Stimulated activated CD8-positive, alpha-beta memory T cell treated with anti-CD3 and anti-CD28 coated beads, Interleukin-7, amount 100 ng/mL, for 48 hours (primary cell): ENCODE measurements around the gene ING1.
"Not testable (repeated sequence)": the region's sequence is repeated elsewhere in the genome, so short reads cannot be mapped to it uniquely, and the experiment has no call there.

Experiments used
- DNase-seq, 2 donors: peaks; one replicate each; pipeline ENCODE4 v3.0.0-alpha.2; 2020; ENCODE audit warnings: low read depth in 1 of 2; ENCODE audit errors: extremely low read depth in 1 of 2

Gene ING1

GRCh38 chr13:110714797-110715394 is 1.4 kb downstream of the ING1 start:
- peak; percentile 15 to 33 for DNase-seq

GRCh38 chr13:110715395-110716246 is 2.1 kb downstream of the ING1 start:
- peak; percentile 89 to 96 for DNase-seq

- no peak for DNase-seq
Measured at GRCh38 chr13:110716247-110716515, 2.7 kb downstream of the ING1 start.

- DNase-seq: no peak
Measured at GRCh38 chr13:110719036-110719710, 5.7 kb downstream of the ING1 start.

- DNase-seq: no peak
Measured at GRCh38 chr13:110722971-110723370, 9.5 kb downstream of the ING1 start.

GRCh38 chr13:110723598-110723997 is 10.1 kb downstream of the ING1 start:
- DNase-seq: no peak

GRCh38 chr13:110726153-110726552 is 12.7 kb downstream of the ING1 start:
- not testable (repeated sequence) for DNase-seq

GRCh38 chr13:110726726-110727125 is 13.2 kb downstream of the ING1 start:
- DNase-seq: peak; percentile 57 to 68

GRCh38 chr13:110731072-110731471 is 17.6 kb downstream of the ING1 start:
- no peak for DNase-seq

GRCh38 chr13:110734561-110734960 is 21.1 kb downstream of the ING1 start:
- DNase-seq: no peak

- no peak for DNase-seq
Measured at GRCh38 chr13:110737555-110737954, 24.1 kb downstream of the ING1 start.

- DNase-seq: no peak
Measured at GRCh38 chr13:110743687-110744086, 30.2 kb downstream of the ING1 start.

- no peak for DNase-seq
Measured at GRCh38 chr13:110746438-110746837, 32.9 kb downstream of the ING1 start.

GRCh38 chr13:110748271-110748670 is 34.8 kb downstream of the ING1 start:
- no peak for DNase-seq

GRCh38 chr13:110756219-110756631 is 42.7 kb downstream of the ING1 start:
- no peak for DNase-seq

GRCh38 chr13:110757296-110757695 is 43.8 kb downstream of the ING1 start:
- DNase-seq: no peak

GRCh38 chr13:110758195-110758805 is 44.8 kb downstream of the ING1 start:
- no peak for DNase-seq

GRCh38 chr13:110759710-110760109 is 46.2 kb downstream of the ING1 start:
- no peak for DNase-seq

GRCh38 chr13:110760611-110761010 is 47.1 kb downstream of the ING1 start:
- no peak for DNase-seq

GRCh38 chr13:110766671-110767430 is 53.4 kb downstream of the ING1 start:
- DNase-seq: no peak

GRCh38 chr13:110767476-110767875 is 54.0 kb downstream of the ING1 start:
- no peak for DNase-seq
